Activated naive CD4-positive, alpha-beta T cell treated with Interleukin-2 at 50 U/mL for 16 hours (primary cell): ENCODE results near the gene GARS1.
A peak's percentile ranks its signal among the peaks of the same experiment; 100 is the strongest.
"Not testable (repeated sequence)": the region's sequence is repeated elsewhere in the genome, so short reads cannot be mapped to it uniquely, and the experiment has no call there.

ENCODE experiments used
- DNase-seq: peaks from one replicate; pipeline ENCODE4 v3.0.0-alpha.2; 2020

GARS1 gene

DNA sequence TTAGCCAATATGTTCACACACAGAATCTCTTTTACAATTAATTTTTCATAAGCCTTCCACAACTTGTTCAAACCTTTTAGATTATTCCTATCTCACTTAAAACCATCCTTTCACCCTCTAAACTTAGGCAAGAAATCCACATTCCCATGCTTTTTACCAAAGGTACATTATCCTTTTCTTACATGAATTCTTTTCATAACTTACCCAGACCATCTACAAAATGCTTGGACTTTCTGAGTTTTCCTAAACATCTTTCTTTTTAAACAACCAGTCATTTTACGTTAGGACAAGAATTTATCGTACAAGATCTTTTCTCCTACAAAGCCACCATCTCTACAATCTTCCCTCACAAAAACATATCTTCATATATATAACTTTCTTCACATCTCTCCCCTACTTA, 18.8 kb upstream of the GARS1 start:
- DNase-seq: no peak

DNA sequence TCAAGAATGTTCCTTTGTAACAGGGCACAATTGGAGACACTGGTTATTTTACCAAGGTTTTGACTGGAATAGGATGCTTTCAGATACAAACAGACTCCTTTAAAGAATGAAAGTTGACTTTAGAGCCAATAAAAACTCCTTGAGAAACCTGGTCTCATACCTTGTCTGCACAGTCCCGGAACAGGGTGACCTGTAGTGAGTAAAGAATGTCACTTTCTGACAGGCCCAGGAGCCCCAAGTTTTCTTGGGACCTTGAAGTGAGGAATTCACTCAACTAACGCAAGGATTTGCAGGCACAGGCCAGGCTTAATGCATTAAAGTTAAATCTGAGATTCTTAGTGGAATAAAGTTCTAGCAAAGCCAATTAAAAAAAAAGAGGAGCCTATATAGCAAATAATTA, 11.5 kb upstream of the GARS1 start:
- DNase-seq: no peak

DNA sequence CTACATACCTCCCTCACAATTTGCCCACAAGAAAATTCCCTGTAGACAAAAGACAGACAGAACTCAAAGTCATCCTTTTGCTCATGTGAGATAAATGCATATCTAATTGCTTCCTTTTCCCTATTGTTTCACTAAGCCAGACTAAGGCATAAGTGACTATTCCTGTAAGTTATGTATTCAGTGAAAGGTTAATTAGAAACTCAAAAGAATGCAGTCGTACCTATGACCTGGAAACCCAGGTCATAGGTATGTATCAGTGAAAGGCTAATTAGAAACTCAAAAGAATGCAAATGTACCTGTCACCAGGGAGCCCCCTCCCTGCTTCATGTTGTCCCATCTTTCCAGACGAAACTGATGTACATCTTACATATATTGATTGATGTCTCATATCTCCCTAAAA, 10.3 kb upstream of the GARS1 start:
- DNase-seq: no peak

- no peak for DNase-seq
Measured at GRCh38 chr7:30584965-30585364, 9.7 kb upstream of the GARS1 start.

- DNase-seq: no peak
Measured at GRCh38 chr7:30585675-30586074, 9.0 kb upstream of the GARS1 start.

- not testable (repeated sequence) for DNase-seq
Measured at GRCh38 chr7:30587547-30587946, 7.1 kb upstream of the GARS1 start.

- DNase-seq: no peak
Measured at GRCh38 chr7:30589111-30589510, 5.6 kb upstream of the GARS1 start.

GRCh38 chr7:30594048-30594539, 584 bp upstream of the GARS1 start:
- DNase-seq: peak; percentile 41

DNA sequence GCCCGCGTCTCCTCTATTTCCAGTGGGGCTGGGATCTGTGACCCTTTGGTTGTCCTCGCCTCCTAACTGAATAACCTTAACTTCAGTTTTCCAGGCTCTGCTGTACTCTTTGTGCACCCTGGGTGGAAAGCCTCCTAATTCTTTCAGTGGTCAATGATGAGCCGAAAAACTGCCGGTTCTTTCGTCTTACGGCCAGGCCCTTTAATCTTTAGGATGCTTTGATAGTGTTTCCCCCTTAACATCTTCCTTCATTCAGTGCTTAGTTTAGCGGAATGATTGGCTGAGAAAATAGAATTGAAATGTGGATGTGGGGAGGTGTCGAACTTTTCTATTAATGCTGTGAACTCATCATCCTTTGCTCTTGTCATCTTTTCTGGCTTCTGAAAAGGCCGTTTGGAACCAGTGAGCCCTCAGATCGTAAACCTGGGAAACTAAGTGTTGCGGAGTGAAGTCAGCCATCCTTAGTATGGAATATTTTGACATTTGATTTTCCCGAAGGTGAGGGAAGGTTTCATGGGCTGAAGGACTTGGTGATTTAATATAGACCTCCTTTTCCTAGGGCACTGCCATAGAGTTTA, 847 bp downstream of the GARS1 start:
- DNase-seq: no peak

DNA sequence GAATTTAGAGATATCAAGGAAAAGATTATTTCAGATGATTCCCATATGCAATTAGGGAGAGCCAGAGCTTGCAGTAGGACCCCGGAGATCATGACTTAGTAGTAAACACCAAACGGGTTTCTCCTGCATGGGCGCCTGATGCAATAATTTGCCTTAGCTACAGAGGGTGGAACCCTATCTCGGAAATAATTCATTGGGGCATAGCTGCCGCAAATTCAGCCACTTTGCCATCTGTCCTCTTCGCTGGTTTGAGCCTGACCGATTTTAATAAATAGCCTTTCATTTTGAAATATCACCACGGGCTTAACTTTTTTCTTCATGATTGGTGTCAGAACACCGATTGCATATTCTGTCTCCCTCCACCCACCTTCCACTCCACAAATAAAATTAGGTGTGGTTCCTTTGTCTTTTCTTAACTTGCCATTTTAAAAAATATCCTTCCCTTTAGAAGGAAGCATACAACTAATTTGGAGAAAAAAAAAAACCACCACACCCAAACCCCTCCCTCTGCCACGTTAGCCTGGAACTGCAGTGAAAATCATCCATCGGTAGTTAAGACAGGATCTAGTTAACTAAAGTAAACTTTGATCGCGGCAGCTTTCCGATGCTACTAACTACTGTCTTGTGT, 1.4 kb downstream of the GARS1 start:
- peak; percentile 32 for DNase-seq

- no peak for DNase-seq
Measured at GRCh38 chr7:30596721-30597120, 2.0 kb downstream of the GARS1 start.

DNA sequence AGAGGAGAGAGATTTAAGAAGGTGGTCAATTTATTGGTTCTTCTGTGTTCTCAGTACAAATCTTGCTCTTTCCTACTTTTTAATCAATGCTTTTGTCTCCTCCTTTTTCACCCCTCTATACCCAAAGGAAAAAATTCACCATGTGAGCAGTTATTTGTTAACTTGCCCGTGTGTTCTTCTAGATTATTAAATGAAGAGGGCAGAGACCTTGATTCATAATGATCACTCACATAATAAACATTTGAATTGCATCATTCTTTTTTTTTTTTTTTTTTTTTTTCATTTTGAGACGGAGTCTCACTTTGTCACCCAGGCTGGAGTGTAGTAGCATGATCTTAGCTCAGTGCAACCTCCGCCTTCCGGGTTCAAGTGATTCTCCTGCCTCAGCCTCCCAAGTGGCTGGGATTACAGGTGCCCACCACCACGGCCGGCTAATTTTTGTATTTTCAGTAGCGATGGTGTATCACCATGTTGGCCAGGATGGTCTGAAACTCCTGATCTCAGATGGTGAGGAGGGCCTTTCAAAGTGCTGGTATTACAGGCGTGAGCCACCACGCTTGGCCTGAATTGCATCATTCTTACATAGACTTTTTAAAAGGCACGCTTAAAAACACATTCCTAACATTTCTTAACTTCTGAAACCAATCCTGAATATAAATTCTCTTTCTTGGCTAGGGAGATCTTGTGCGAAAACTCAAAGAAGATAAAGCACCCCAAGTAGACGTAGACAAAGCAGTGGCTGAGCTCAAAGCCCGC, 3.6 kb downstream of the GARS1 start:
- no peak for DNase-seq

DNA sequence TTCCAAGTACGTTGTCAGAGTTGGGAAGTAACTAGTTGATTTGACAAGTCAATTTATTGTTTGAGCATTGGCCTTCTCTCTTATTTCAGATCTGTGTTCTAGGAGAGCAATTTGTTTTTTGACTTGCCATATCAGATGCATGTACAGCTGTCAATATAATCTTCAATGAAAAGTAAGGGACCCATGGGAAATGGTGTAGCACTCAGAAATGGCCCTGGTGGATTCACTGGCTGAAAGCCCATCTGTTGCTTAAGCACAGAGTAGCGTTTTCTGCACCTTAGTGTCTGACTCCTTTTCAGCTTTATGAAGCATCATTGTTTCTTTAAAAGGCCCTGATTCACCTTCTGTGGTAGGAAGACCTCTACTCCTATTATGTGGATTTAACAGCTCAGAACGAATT, 10.2 kb downstream of the GARS1 start:
- no peak for DNase-seq

DNA sequence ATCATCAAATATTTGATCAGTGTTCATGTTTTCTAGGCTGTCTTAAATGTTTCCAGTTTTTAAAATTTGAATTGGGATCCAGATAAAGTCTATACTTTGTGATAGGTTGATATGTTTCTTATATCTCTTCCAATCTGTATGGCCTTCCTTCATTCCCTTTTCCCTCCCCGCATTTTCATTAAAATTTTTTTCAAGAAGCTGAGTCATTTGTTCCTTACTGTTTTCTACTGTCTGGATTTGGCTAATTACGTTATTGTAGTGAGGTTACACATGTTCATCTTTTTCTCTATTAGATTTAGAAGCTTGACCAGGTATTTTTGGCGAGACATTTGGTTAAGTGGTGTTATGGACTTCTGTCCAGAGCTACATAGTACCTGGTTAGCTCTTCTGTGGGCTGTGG, 11.2 kb downstream of the GARS1 start:
- no peak for DNase-seq

- DNase-seq: peak; percentile 42
Measured at GRCh38 chr7:30612658-30613265, 18.1 kb downstream of the GARS1 start.

GRCh38 chr7:30613366-30614325, 19.0 kb downstream of the GARS1 start:
- no peak for DNase-seq

- DNase-seq: no peak
Measured at GRCh38 chr7:30616318-30616717, 21.6 kb downstream of the GARS1 start.

DNA sequence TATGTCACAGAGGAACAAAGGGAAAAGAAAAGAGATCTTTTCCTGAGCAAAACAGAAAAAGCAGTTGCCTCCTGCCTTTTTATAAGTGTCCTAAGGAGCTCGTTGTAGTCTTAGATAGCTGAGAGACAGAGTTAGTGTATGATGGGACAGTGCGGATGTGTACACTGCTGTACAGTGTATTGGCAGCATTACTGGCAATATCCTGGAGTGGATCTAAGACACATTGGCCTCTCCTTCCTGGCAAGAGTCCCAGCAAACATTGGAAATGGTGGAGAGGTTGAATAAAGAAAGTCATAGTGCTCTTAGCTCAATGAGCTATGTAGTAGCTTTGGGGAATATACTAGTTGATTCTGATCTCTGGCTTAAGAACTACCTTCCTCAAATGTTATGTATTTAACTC, 22.7 kb downstream of the GARS1 start:
- DNase-seq: no peak

DNA sequence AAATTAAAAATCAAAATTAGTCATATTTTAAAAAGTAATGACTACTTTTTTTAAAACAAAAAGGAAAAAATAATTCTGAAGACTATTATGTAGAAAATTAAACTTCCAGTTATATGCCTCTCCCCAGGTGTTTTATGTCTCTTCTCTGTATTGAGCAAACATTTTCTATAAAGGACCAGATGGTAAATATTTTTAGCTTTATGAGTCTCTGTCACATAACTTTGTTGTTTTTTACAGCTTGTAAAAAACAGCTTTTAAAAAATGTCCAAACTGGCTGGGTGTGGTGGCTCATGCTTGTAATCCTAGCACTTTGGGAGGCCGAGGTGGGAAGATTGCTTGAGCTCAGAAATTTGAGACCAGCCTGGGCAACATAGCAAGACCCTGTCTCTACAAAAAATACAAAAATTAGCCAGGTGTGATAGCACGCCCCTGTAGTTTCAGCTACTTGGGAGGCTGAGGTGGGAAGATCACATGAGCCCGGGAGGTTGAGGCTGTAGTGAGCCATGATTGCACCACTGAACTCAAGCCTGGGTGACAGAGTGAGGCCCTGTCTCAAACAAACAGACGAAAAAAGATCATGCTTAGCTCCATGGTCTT, 23.5 kb downstream of the GARS1 start:
- no peak for DNase-seq

DNA sequence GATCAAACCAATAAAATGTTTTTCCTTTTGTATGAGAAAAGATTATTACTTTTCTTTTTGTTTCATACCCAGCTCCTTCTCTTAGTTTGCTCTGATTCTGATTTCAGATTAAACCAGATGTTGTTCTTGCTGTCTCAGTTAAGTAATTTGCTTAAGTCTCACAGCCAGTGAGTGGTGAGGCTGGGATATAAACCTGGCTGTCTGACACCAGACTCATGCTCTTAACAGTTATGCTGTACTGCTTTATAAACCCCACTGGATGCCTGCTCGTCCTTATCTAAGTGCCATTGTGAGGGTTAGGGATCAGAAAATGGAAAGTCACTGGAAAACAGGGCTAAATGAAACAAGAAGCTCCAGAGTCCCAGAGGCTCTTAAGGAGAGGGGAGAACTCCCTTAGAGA, 24.3 kb downstream of the GARS1 start:
- DNase-seq: no peak

- DNase-seq: no peak
Measured at GRCh38 chr7:30625283-30625682, 30.6 kb downstream of the GARS1 start.

GRCh38 chr7:30627026-30627425, 32.3 kb downstream of the GARS1 start:
- DNase-seq: no peak
